Hepatocyte (in vitro differentiated cells): ENCODE results near the gene CDH5. TPM values are rescaled to one million over a fixed set of nuclear protein-coding genes. Genes with fewer than 3 reads are reported as not detected.

Source experiments
- DNase-seq: peaks from one replicate; pipeline ENCODE4 v3.0.0-alpha.2; 2016; ENCODE audit warnings: low spot score
- H2AFZ ChIP-seq: fragments of 200-600 bp; sonication (generic); 2 replicates; pipeline ENCODE4 v1.6.0; 2016; ENCODE audit warnings: antibody characterized with exemption, mild to moderate bottlenecking
- H3K27ac ChIP-seq: fragments of 200-600 bp; sonication (generic); 2 replicates; pipeline ENCODE4 v1.5.1; 2016; ENCODE audit warnings: mild to moderate bottlenecking
- H3K27me3 ChIP-seq: fragments of 200-600 bp; sonication (generic); 2 replicates; pipeline ENCODE4 v1.6.1; 2016
- H3K36me3 ChIP-seq: fragments of 200-600 bp; sonication (generic); replicated peaks from 2 replicates; pipeline ENCODE4 v1.5.1; 2016; ENCODE audit warnings: low read depth; ENCODE audit not compliant: insufficient read depth
- H3K4me1 ChIP-seq: fragments of 200-600 bp; sonication (generic); 2 replicates; pipeline ENCODE4 v1.5.1; 2016; ENCODE audit warnings: mild to moderate bottlenecking, moderate library complexity; ENCODE audit not compliant: insufficient read depth
- H3K4me2 ChIP-seq: fragments of 200-600 bp; sonication (generic); 2 replicates; pipeline ENCODE4 v1.6.0; 2016
- H3K4me3 ChIP-seq: fragments of 200-600 bp; sonication (generic); 2 replicates; pipeline ENCODE4 v1.5.1; 2016; ENCODE audit warnings: mild to moderate bottlenecking
- H3K79me2 ChIP-seq: fragments of 200-600 bp; sonication (generic); 2 replicates; pipeline ENCODE4 v1.6.0; 2017; ENCODE audit warnings: mild to moderate bottlenecking
- H3K9me2 ChIP-seq: fragments of 200-600 bp; sonication (generic); replicated peaks from 2 replicates; pipeline ENCODE4 v1.6.0; 2017; ENCODE audit warnings: mild to moderate bottlenecking; ENCODE audit not compliant: insufficient read depth
- H3K9me3 ChIP-seq: fragments of 200-600 bp; sonication (generic); 2 replicates; pipeline ENCODE4 v1.5.1; 2016; ENCODE audit warnings: low read depth, mild to moderate bottlenecking
- H4K20me1 ChIP-seq: fragments of 200-600 bp; sonication (generic); 2 replicates; pipeline ENCODE4 v1.6.0; 2016; ENCODE audit warnings: mild to moderate bottlenecking; ENCODE audit not compliant: insufficient read depth, poor library complexity, severe bottlenecking
- CTCF ChIP-seq: fragments of 200-600 bp; sonication (generic); IDR thresholded peaks from 2 replicates; pipeline ENCODE4 v1.5.1; 2016; ENCODE audit warnings: antibody characterized with exemption, mild to moderate bottlenecking; ENCODE audit not compliant: poor library complexity
- EZH2 ChIP-seq: fragments of 200-600 bp; sonication (generic); IDR thresholded peaks from 2 replicates; pipeline ENCODE4 v1.6.1; 2016; ENCODE audit warnings: antibody characterized with exemption, mild to moderate bottlenecking, borderline replicate concordance
- EZH2phosphoT487 ChIP-seq: fragments of 200-600 bp; sonication (generic); IDR thresholded peaks from one replicate; pipeline ENCODE4 v1.6.1; 2018; ENCODE audit warnings: antibody characterized with exemption, mild to moderate bottlenecking, low read depth, moderate library complexity; ENCODE audit not compliant: unreplicated experiment, severe bottlenecking
- WGBS: methylation state at CpG from one replicate; pipeline ENCODE4 v1.1.6; 2016; ENCODE audit warnings: low lambda C conversion rate; ENCODE audit errors: missing lambda C conversion rate; 5-methylcytosine and 5-hydroxymethylcytosine counted together
- polyA plus RNA-seq: library from polyadenylated mRNA; unstranded; fragments of >200 nt; fragmentation: Nextera tagmentation; extraction: Ambion mirVana; gene quantifications from 2 replicates; pipeline ENCODE4 v1.2.1, GENCODE V29; 2016
- total RNA-seq: library from RNA; depleted of rRNA; stranded (reverse); fragments of >200 nt; gene quantifications from 2 replicates; pipeline ENCODE4 v1.2.3, GENCODE V29; 2014

Gene CDH5
- total and polyA plus RNA-seq, 2 experiments from 2014 or later: 0.88 to 2.2 TPM

- Histone ChIP-seq H3K36me3 (no peaks in the 10 kb centered on the region), H3K9me2 (no peaks in the 10 kb centered on the region), H3K27me3 (peaks cover 7% of the 10 kb centered on the region), H4K20me1 (no peaks in the 10 kb centered on the region), H3K4me3 (no peak overlapping the region), H3K27ac (no peak overlapping the region), H3K4me2 (no peak overlapping the region), H3K79me2 (no peaks in the 10 kb centered on the region), H3K4me1 (no peaks in the 10 kb centered on the region), H2AFZ (no peak overlapping the region), H3K9me3 (no peaks in the 10 kb centered on the region)
- DNase-seq: no peak
- TF ChIP-seq CTCF (no peak), EZH2 (no peak), EZH2phosphoT487 (no peak)
- WGBS: 79% methylated on average over 2 of the region's 2 CpGs
Measured at GRCh38 chr16:66352304-66352703, 14.2 kb upstream of the CDH5 start.

- no peaks in the 10 kb centered on the region for H3K4me1 ChIP-seq
- no peaks in the 10 kb centered on the region for H4K20me1 ChIP-seq
- H3K4me3 ChIP-seq: no peak overlapping the region
- H2AFZ ChIP-seq: no peak overlapping the region
- peaks cover 5% of the 10 kb centered on the region for H3K27me3 ChIP-seq
- DNase-seq: no peak
- no peak overlapping the region for H3K4me2 ChIP-seq
- no peaks in the 10 kb centered on the region for H3K9me2 ChIP-seq
- H3K27ac ChIP-seq: no peak overlapping the region
- TF ChIP-seq EZH2 (no peak), CTCF (no peak), EZH2phosphoT487 (no peak)
- H3K79me2 ChIP-seq: no peaks in the 10 kb centered on the region
- 80% methylated on average over 5 of the region's 5 CpGs for WGBS
- no peaks in the 10 kb centered on the region for H3K9me3 ChIP-seq
- H3K36me3 ChIP-seq: no peaks in the 10 kb centered on the region
Measured at GRCh38 chr16:66353055-66353454, 13.4 kb upstream of the CDH5 start.

GRCh38 chr16:66354034-66354909 is 12.2 kb upstream of the CDH5 start:
- Histone ChIP-seq H2AFZ (no peak overlapping the region), H4K20me1 (no peaks in the 10 kb centered on the region), H3K36me3 (no peaks in the 10 kb centered on the region), H3K79me2 (no peaks in the 10 kb centered on the region), H3K9me2 (no peaks in the 10 kb centered on the region), H3K27me3 (no peaks in the 10 kb centered on the region), H3K9me3 (no peaks in the 10 kb centered on the region), H3K4me3 (no peak overlapping the region), H3K4me1 (no peaks in the 10 kb centered on the region), H3K4me2 (no peak overlapping the region), H3K27ac (no peak overlapping the region)
- WGBS: 67% methylated on average over 11 of the region's 11 CpGs
- no peak for DNase-seq
- no peak for TF ChIP-seq EZH2
- TF ChIP-seq EZH2phosphoT487: no peak
- TF ChIP-seq CTCF: no peak
